Esophagus squamous epithelium (tissue), 4 donors: ENCODE results near the gene RNF187.

Experiments
- POLR2A ChIP-seq, 4 donors: fragments of 450-650 bp; IDR thresholded peaks; one replicate each; pipeline ENCODE4 v1.6.1; 2017; ENCODE audit warnings: antibody characterized with exemption in 4 of 4, mild to moderate bottlenecking in 4 of 4, moderate library complexity in 3 of 4
- TF ChIP-seq, protein P1 (sequence below), 6 experiments: fragments of 450-650 bp in 4 of 6; fragments of 200-600 bp in 2 of 6; sonication (generic) in 2 of 6; IDR thresholded peaks; one replicate each; pipeline ENCODE4 v1.5.1; 2016 to 2019; ENCODE audit warnings: antibody characterized with exemption in 6 of 6, mild to moderate bottlenecking in 4 of 6, moderate library complexity in 4 of 6

DNA sequence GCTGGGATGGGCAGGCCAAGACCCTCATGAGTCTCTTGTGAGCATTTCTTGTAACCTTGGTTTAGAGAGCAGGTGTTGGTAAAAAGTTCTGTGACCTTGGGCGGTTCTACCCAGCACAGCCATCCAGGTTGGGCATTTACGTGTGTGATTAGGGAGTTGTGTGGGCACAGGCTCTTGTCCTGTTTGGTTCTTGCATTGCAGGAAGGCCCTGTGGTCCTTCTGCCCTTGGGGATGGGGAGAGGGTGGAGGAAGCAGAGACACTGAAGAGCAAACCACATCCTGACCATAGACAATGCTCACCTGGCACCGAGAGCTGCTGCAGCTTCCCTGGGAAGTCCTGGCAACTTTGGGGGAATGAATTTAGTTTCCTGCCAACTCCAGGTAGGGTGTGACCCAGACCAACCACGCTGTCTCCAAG, 25.6 kb downstream of the RNF187 start:
- TF ChIP-seq, protein P1, sequence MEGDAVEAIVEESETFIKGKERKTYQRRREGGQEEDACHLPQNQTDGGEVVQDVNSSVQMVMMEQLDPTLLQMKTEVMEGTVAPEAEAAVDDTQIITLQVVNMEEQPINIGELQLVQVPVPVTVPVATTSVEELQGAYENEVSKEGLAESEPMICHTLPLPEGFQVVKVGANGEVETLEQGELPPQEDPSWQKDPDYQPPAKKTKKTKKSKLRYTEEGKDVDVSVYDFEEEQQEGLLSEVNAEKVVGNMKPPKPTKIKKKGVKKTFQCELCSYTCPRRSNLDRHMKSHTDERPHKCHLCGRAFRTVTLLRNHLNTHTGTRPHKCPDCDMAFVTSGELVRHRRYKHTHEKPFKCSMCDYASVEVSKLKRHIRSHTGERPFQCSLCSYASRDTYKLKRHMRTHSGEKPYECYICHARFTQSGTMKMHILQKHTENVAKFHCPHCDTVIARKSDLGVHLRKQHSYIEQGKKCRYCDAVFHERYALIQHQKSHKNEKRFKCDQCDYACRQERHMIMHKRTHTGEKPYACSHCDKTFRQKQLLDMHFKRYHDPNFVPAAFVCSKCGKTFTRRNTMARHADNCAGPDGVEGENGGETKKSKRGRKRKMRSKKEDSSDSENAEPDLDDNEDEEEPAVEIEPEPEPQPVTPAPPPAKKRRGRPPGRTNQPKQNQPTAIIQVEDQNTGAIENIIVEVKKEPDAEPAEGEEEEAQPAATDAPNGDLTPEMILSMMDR (IDR thresholded peaks at IDR 0.05), result no peak
- TF ChIP-seq POLR2A (IDR thresholded peaks at IDR 0.05), result no peak
